CD4-positive, alpha-beta T cell treated with Interleukin-2 at 100 ng/mL for 4 hours (primary cell): ENCODE data around the gene TMEM43.

Experiments used
- DNase-seq: peaks from one replicate; pipeline ENCODE4 v3.0.0-alpha.2; 2020; ENCODE audit warnings: low spot score

TMEM43 gene

DNA sequence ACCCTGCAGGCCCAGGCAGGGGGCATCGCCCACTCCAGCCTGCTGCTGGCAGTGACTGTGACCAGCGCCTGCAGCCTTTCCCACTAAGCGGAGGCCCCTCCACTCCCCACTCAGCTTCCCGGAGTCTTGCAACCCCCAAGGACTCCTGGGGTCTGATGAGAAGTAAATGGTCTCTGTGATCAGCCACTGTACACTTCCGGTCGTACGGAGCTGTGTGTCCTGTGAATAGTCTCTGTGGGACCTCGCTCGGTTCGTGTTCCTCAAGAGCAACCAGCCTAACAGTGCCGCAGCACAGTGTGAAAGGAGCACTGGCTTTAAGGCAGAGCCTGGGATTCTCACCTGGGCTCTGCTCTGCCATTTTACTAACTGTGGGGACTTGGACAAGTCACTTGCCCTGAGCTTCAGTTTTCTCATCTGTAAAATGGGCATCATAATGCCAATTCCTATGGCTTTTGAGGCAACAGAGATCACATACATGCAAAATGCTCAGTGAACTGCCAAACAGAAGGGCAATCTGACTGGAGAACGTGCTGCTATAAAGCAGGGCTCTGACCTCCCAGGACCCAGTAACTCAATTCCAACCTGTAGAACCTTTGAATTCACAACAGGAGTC, 26.7 kb downstream of the TMEM43 start:
- no peak for DNase-seq

DNA sequence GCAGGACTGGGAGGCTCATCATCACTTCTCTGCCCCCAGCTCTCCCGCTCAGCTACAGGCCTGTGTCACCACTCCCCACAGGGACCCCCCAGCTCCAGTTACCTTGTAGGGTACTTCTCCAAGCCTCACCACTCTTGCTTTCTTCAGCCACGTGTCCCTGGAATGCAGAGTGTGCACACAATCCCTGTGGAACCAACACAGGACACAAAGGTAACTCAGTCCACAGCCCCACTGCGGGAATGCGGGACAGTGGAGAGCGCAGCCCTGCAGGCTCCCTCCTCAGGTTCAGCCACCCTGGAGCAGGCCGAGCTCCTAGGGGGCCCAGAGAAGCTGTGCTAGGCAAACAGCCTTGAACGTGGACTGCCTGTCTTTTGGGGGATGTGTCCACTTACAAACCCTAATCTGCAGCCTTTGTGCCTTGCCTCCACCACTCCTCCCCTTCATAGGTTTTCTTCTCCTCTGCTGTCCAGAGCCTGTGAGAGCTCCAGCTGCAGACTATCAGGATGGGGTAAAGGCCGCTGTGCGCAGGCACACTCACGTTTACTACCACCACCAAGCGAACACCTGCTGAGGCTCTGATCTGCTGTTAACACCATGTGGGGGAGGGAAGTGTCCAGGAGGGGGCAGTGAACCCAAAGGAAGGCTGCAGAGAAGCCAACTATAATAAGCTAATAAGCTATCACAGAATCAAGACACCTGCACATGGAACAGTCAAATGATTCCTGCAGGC, 27.5 kb downstream of the TMEM43 start:
- peak; percentile 35 for DNase-seq

DNA sequence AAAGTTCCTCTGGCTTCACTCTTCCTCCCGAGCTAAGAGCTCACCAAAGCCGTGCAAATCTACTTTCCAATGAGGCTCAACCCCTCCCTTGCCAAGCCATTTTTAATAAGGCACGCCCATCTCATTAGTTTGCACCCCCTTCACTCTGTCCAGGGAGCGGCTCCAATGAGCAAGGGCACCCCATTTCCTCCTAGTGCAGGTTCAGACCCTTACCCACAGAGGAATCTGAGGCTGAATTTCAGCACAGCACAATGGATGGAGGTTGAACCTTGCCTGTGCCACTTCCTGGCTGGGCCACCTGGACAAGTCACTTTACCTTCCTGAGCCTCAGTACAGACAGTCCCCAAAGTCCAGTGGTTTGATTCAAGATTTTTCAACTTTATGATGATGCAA, 28.1 kb downstream of the TMEM43 start:
- no peak for DNase-seq

DNA sequence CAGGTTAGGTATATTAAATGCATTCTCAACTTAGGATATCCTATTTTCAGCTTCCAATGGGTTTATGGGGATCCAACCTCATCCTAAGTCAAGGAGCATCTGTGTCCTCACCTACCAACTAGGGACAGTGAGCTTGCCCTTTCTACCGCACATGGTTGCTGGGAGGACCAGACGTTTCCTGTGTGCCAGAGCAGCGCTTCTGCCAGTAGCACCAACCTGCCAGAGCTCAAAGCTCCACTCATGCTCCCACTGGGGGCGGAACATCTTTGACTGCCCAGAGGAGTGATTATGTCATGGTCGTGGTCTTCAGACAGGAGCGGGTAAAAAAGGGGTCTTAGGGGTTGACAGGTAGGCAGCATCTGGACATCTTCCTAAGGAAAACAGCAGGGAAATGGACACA, 28.8 kb downstream of the TMEM43 start:
- DNase-seq = no peak

DNA sequence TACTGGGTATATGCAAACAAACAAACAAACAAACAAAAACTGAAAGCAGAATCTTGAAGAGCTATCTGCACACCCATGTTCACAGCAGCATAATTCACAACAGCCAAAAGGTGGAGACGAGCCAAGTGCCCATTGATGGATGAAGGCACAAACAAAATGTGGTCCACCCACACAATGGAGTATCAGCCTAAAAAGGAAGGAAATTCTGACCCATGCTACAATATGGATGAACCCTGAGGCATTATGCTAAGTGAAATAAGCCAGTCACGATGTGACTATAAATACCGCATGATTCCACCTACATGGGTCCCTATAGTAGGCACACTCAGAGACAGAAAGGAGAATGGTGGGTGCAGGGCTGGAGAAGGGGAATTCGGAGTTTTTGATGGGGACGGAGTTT, 29.4 kb downstream of the TMEM43 start:
- DNase-seq = no peak

DNA sequence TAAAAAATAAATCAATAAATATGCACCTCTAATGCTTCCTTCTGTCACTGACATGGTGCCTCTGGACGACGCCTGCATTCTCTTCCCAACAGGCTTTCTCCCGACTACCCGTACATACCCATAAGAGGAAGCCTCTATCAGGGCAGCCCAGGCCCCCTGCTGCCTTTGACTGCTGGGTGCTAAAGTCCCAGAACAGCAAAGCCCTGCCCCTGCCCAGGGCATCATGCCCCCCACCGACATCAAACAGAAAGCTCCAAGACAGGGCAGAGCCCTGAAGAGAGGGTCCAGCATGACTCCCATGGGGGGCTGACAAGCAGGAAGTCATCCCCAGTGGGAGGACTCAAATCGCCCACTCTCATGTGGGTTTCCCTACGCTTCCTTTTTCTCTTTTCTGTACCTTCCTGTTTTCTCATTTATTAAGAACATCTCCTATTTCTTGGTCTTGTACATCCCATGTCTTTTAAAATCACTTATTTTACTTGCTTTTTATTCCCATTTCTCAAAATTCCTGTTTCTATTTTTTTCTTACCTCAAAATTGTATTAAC, 30.1 kb downstream of the TMEM43 start:
- DNase-seq = no peak

DNA sequence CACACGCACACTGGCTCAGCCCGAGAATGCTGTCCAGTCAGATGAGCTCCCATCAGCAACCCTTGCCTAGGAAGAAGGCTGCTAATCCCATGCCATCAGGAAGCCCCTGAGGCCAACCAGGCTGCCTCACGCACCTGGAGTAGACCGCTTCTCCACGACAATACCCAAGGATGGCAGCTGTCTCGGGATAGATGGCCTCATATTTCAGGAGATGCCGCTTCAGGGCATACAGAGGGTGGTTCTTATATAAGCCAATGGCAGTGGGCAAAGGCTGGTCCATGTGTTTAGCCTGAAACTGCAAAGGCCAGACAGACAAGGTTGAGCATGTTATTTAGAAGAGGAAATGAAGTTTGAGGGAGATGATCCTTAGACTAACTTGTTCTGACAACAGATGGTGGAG, 31.3 kb downstream of the TMEM43 start:
- DNase-seq = no peak

DNA sequence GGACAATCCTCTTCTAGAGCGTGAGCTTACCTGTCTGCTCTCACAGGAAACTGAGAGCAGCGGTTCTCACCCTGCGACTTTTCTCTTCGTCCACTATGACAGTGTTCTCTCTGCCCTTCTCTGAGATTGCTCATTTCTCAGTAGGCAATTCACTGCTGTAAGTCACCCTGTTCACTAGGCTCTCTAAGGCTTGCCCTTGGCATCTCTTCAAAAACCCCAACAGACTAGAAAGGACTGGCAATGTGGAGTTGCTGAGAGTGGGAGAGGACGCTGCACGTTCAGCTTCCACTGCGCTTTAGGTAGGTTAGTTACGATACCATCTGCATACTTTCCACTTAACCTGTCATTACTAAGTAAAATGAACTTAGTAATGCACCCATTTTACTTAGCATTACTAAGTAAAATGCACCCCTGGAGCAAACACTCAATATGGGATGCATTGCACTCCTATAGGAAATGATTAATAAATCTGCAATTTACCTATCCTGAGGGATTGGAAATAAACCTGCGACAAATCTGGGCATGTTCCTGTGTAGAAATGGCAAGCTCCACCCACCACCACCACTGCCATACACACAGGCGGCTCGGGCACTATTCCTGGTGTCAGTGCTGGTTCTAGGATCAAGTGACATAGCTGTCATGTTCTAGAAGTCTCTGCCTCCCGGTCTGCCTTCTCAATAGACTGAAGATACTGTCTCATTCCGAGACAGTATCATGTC, 32.1 kb downstream of the TMEM43 start:
- no peak for DNase-seq

DNA sequence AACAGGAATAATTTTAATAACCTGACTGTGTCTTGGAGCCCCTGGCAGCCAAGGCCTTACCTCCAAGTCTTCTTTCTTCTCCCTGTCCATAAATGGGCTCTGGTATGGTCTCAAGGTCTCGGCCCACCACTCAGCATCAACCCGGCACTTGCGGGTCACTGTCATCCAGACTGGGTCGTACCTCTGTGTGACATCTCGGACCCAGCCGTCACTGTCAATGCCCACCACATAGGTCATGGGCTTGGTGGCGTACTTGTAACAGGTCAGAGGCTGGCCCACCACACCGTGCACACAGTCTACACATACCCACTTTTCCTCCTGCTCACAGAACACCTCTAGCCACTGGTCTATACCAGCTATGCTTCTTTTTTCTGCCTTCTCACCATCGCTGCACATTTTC, 33.1 kb downstream of the TMEM43 start:
- DNase-seq = no peak

DNA sequence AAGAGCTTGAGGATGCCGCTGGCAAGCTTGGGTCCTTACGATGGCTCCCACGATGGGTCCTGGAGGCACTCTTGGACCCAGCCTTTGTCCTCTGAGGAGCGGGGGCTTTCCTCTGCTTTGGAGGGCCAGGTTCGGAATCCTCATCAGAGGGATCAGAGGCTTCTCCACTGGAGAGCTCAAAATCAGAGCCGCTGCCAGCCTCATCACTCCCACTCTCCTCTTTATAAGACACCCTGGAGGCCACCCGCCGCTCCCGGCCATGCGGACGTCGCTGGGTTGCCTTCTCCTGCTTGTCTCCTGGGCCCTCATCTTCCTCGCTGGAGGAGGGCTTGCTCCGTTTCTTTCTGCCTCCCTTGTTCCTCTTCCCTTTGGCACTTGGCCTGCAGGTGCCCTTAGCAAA, 33.5 kb downstream of the TMEM43 start:
- DNase-seq = no peak

DNA sequence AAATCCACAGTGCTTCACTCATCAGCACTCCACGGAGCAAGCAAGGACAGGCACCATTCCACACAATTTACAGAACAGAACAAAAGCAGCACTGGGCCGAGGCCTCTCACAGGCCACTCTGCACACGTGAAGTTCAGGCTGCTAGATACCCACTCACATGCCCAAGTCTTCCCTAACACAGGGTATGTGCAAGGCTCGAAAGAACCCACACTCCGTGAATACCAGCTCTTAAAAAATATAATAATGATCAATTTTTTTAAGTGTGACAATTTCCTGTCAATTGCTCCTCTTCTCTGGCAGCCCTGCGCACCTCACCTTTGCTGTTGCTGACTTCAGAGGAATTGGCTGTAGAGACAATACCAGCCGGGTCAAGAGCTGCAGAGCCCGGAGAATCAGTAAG, 34.6 kb downstream of the TMEM43 start:
- no peak for DNase-seq

DNA sequence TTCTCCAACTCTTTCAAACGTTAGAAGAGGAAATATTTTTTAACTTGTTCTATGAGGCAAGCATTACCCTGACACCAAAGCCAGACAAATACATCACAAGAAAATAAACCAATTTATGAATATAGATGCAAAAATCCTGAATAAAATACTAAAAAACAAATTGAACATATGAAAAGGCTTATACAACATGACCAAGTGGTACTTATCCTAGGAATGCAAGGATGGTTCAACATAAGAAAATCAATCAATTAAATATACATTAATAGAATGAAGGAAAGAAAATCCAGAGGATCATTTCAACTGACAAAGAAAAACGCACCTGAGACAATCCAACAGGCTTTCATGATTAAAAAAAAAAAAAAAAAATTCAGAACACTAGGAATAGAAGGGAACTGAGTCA, 36.4 kb downstream of the TMEM43 start:
- DNase-seq = no peak

DNA sequence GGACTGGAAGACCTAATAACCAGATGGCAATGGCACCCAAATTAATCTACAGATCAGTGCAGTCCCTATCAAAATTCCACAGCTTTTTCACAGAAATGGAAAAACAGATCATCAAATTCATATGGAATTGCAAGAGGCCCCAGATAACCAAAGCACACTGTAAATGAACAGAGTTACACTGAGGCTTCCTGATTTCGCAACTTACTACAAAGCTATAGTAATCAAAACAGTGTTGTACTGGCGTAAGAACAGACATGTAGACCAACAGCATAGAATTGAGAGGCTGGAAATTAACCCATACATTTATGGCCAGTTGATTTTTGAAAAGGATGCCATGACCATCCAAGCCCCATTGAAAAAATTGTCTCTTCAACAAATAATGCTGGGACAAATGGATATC, 37.3 kb downstream of the TMEM43 start:
- no peak for DNase-seq

DNA sequence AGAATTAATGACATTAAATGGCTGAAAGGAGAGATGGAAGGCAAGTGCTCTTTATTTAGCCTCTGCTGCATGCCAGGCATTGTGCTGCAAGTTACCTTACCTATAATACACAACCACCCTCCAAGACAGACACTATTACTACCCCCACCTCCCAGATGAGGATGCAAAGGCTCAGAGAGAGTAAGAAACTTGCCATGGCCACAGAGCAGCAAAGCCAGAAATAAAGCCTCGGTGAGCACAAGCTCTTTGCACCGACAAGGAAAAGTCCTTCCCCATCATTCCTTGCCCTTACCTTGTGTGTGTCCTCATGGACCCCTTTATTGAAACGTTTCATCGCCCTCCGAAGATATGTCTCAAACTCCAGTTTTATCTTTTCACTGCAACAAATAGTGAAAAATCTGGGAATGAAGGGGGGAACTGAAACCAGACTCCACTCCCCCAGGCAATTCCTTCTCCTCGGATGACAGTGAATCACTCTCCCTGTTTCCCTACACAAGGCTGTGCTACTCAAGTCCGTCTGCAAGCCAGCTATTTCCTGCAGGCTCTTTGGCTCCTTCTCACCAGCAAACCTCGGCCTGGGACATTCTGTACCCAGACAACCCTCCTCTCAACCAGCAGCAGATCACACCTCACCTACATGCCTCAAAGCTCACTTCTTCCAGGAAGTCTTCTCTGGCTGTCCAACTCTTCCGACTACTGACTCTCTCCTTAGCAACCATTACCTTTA, 42.2 kb downstream of the TMEM43 start:
- no peak for DNase-seq

DNA sequence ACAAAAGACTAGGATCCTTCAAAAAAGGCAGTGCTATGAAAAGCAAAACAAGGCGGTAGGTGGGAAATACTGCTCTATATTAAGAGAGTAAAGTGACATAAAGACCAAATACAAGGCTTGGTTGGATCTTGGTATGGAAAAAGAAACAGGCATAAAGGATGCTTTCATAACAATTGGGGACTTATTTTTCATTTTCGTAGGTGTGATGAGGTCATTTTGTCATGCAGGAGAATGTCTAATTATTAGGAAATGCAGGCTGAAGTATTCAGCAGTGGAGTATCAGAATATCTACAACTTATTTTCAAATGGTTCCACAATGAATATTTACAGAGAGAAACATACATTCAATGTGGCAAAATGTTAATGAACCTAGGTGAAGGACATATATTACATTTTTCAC, 44.6 kb downstream of the TMEM43 start:
- no peak for DNase-seq

DNA sequence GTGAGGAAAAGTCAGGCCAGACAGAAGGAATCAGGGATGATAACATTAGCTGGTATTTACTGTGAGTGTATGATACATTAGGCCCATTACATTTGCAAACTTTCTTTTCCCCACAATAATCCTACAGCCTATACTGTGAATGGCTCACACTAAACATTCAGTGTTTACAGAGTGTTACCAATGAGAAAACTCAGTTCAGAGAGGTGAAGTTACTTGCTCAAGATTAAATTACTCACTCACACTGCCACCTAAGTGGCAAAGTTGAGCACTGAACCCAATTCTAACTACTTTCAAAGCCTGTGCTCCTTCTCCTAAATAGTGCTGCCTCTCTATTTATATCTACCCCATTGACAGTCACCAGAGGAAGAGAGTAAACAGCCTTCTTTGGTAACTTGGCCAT, 45.0 kb downstream of the TMEM43 start:
- no peak for DNase-seq

DNA sequence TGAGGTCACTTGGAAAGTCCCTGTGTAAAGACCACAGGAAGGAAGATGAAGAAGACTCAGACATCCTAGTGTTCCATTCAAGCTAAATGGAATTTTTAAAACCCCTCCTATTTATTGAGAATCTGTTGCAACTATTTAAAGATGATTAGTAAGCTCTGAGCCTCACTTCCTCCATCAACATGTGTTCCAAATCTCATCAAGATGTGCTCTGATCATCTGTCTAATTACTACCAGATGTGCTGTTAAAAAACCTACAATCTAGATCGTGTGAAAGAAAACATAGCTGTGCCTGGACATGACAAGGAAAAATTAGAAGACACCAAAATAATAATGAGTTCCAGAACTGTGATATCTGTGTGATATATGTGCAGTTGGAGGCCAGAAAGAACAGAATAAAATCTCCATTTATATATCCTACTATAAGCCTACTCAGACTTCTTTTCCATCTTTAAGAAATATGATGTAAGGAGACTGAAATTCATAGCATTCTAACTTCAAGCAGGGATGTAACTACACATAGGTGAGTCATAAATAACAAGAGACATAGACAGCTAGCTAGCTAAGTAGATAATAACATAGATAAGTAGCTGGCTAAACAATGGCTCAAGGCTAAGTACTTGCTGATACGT, 45.8 kb downstream of the TMEM43 start:
- DNase-seq = no peak

DNA sequence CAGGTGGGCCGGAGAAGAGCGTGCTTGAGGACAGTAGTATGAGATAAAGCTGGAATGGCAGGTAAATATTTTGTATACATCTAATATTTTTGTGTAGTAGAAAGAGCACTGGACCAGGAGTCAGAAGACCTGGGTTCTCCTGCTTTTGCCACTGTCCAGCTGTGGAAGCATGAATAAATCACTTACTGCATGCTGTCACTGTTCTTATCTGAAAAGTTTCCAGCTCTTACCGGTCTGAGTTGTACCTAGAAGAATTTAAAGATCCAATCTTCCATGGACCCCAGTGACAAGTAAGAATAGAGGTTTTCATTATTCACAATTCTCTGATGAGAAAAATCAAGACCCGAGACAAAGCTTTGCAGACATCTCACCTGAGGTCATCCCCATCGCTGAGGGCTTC, 47.6 kb downstream of the TMEM43 start:
- DNase-seq = no peak

DNA sequence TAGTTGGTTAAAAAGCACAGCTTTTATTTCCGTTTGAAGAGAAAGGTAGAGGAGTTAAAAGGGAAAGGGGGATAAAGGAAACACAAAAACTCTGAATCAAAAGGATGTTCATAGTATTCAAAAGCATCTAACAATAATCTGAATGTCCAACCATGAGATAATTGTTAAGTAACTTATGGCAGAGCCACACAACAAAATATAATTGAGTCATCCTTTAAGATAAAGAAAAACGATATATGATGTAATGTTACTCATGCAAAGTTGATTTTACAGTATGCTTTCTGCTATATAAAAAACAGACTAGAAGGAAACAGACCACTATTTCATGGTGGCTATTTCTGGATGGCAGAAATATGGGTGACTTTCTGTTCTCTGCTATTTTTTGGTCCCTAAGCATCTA, 49.6 kb downstream of the TMEM43 start:
- DNase-seq = no peak

DNA sequence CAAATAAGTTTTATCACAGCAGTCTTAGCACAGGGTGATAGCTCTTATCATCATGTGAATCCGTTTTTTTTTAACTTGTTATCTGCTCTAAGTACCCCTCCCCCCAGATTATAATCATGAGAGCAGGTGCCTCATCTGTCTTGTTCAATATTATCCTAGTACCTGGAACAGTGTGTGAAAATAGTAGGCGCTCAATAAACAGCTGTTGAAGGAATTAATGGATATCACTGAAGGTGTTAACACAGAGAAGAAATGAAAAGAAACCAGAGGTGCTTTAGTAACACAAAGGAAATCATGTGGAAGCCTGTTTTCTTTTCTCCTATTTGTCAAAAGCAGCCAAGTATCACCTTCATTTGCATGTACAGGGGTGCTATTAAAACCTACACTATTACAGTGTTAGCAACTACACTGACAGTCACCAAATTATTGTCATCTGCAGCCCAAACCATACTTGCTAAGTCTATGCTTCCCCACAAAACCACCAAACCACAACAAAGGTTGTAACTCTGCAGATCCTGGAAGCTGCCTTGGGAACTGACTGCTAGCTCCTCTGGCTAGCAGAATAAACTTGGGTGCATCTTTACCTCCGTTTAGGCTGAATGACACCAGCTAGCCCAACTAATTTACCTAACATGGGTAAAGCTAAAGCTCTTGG, 50.7 kb downstream of the TMEM43 start:
- peak; percentile 87 for DNase-seq

DNA sequence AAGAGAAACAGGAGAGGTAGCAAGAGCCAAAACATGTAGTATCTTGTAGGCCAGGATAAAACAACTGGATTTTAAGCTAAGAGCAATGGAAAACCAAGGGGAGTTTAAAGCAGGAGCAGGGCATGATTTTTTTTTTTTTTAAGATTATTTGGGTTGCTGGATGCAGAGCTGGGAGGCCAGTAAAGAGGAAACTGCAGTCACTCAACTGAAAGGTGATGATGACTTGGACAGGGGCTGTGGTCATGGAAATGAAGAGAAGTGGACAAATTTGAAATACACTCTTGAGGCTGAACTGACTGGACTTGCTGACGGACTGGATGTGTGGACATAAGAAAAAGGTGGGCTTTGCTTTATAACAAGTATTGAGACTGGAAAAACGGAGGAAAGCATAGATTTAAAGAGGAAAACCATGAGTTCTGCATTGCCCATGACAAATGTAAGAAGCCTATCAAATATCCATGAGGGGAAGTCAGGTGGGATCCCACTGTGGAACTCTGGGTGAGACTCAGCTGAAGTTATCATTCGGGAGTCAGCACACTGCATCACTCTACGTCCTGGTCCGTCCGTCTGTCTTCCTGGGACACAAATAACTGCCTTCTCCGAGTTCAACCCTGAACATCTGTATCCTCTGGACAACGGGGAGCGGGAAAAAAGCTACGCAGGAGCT, 52.9 kb downstream of the TMEM43 start:
- peak; percentile 11 for DNase-seq
